Heart right ventricle (tissue), 16 donors: Measurements from ENCODE around the gene BMP10. TPM values are rescaled to one million over a fixed set of nuclear protein-coding genes. Genes with fewer than 3 reads are reported as not detected.
A peak's percentile ranks its signal among the peaks of the same experiment; 100 is the strongest.

ENCODE experiments used
- ATAC-seq, 8 donors: fragments of 200-7000 bp; cut with Tn5 transposase; one replicate each; pipeline ENCODE4 v1.9.1; 2020; ENCODE audit warnings: mild to moderate bottlenecking in 8 of 8, moderate library complexity in 8 of 8, moderate number of reproducible peaks in 1 of 8
- DNase-seq, 2 donors: peaks; one replicate each; pipeline ENCODE4 v3.0.0-alpha.2; 2020
- H3K27ac ChIP-seq, 10 donors: fragments of 200-600 bp; sonication (generic) in 2 of 10; one replicate each; pipeline versions ENCODE4 v1.5.0 to v1.8.0; 2020 to 2022; ENCODE audit warnings: mild to moderate bottlenecking in 3 of 10
- H3K27me3 ChIP-seq, 7 donors: fragments of 200-600 bp; one replicate each; pipeline ENCODE4 v1.8.0; 2021 to 2022; ENCODE audit warnings: mild to moderate bottlenecking in 2 of 7
- H3K36me3 ChIP-seq, 9 donors: fragments of 200-600 bp; sonication (generic) in 1 of 9; one replicate each; pipeline versions ENCODE4 v1.5.0 to v1.8.0; 2020 to 2022; ENCODE audit warnings: mild to moderate bottlenecking in 2 of 9
- H3K4me1 ChIP-seq, 9 donors: fragments of 200-600 bp; sonication (generic) in 1 of 9; one replicate each; pipeline versions ENCODE4 v1.5.0 to v1.8.0; 2020 to 2022; ENCODE audit warnings: mild to moderate bottlenecking in 4 of 9
- H3K4me3 ChIP-seq, 10 donors: fragments of 200-600 bp; sonication (generic) in 2 of 10; one replicate each; pipeline versions ENCODE4 v1.5.0 to v1.8.0; 2020 to 2022; ENCODE audit warnings: mild to moderate bottlenecking in 7 of 10, moderate library complexity in 2 of 10
- H3K9me3 ChIP-seq, 11 donors: fragments of 200-600 bp in 10 of 11; sonication (generic) in 2 of 11; one replicate each; pipeline versions ENCODE4 v1.5.0 to v1.8.0; 2013 to 2022; ENCODE audit warnings: mild to moderate bottlenecking in 2 of 11, control low read depth in 1 of 11, moderate library complexity in 1 of 11
- WGBS, 2 donors: extraction: QIAGEN DNeasy Blood & Tissue Kit; methylation state at CpG; one replicate each; pipeline ENCODE4 v1.1.7; 2013; ENCODE audit warnings: inconsistent platforms in 1 of 2; 5-methylcytosine and 5-hydroxymethylcytosine counted together
- intact Hi-C, 10 donors: fragments of 100-400 bp; cut with DNase I; formaldehyde crosslinking; loops; one replicate each; pipeline versions ENCODE4 v1.11.1 to v1.14.2; 2022
- polyA plus RNA-seq, 2 donors: library from polyadenylated mRNA; stranded (reverse); fragments of 200-250 nt; gene quantifications; one replicate each; pipeline ENCODE4 v1.2.3, GENCODE V29; 2013
- total RNA-seq, 10 donors: library from RNA; stranded (reverse); fragmentation: NEBNext Ultra II Directional in 3 of 10; extraction: Animal tissue kit (Norgen Biotek cat#: 25700) in 3 of 10; gene quantifications; one replicate each; pipeline versions ENCODE4 v1.2.1 to v1.2.4, GENCODE V29; 2021 to 2023
- TF ChIP-seq, protein P1 (sequence below), 9 donors: fragments of 200-600 bp; sonication (generic) in 2 of 9; IDR thresholded peaks; one replicate each; pipeline versions ENCODE4 v1.5.0 to v1.8.0; 2021 to 2022; ENCODE audit warnings: antibody characterized with exemption in 9 of 9, mild to moderate bottlenecking in 5 of 9, moderate library complexity in 1 of 9
- donor health status: Arrhythmogenic right ventricular cardiomyopathy.
- donor health status: ischemic (EF 13 %, LVEDD 7.1; RV severe dilation, severe dysfunction).
- donor health status: healthy with polysubstance abuse.
- donor health status: DM: no; HTN: yes; CAD: no.
- donor health status: DM: no; HTN: no; CAD: no.
- donor health status: ischemic (EF 25% LVEDD 6.9; RV normal size, moderate dysfunction).
- donor health status: ischemic (EF 25% LVEDD 5.7; RV mildly dilated, moderate dysfunction).
- donor health status: healthy.
- donor health status: DM: yes; HTN: yes; CAD: no.
- donor health status: Ischemic cardiomyopathy.
- donor health status: ischemic (EF 35%, LVEDD 5.7; RV mildly dilated, moderate dysfunction).
- donor health status: nonischemic (EF 11% LVEDD 7.7; RV severe dilation, severe dysfunction).
- donor health status: DM: yes; HTN: yes; CAD: no.
- donor health status: PGD.
- donor health status: ischemic (EF 29% LVEDD 5.4; RV normal size, mild dysfunction).
- donor health status: nonischemic (EF 23%, LVEDD 6.1; RV moderate dilation, normal function).

BMP10 gene
- total and polyA plus RNA-seq, 12 donors: 0.03 to 0.31 TPM; not detected in 10

DNA sequence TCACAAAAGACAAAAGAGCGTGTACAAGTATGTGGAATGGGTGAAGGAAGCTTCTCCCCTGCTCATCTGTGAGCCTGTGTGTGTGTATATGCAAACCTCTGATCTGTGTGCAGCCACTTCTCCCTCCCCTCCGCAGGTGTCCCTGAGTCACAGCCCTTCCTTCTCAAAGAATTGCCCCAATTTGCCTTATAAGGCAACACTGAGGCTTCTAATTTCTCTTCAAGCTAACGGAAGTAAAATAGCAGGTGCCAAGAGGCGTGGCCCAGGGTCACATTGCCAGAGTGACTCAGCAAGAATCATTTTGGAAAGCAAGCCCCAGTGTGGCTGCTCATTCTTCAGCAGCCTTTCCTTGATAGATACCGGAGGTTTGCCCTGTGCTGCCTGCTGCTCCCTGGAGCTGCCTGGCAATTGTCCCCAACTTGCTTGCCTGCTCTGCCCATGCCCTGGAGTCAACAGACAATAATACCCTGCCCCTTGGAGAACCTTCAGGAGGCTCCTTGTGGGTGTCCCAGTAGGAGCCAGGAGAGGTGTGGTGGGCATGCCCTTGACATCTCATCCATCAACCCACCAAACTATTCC is 37.3 kb upstream of the BMP10 start:
- H3K9me3 ChIP-seq: peaks cover 0 to 10% (median 0%) of the 10 kb centered on the region in 11 donors
- no peaks in the 10 kb centered on the region for H3K36me3 ChIP-seq
- no peak overlapping the region for H3K4me3 ChIP-seq
- DNase-seq: peak; percentile 50
- intact Hi-C loops: loop anchor here in 6 of 10 donors (2.0 to 5.0 kb wide), 3 partner anchors 71 to 158 kb away; no protein-coding TSS in a partner anchor
- peaks cover 0 to 45% (median 8%) of the 10 kb centered on the region in 9 donors for H3K4me1 ChIP-seq
- H3K27ac ChIP-seq: peak overlapping the region in 1 of 10 donors; percentile 80
- peaks cover 0 to 12% (median 0%) of the 10 kb centered on the region in 7 donors for H3K27me3 ChIP-seq
- TF ChIP-seq, protein P1, sequence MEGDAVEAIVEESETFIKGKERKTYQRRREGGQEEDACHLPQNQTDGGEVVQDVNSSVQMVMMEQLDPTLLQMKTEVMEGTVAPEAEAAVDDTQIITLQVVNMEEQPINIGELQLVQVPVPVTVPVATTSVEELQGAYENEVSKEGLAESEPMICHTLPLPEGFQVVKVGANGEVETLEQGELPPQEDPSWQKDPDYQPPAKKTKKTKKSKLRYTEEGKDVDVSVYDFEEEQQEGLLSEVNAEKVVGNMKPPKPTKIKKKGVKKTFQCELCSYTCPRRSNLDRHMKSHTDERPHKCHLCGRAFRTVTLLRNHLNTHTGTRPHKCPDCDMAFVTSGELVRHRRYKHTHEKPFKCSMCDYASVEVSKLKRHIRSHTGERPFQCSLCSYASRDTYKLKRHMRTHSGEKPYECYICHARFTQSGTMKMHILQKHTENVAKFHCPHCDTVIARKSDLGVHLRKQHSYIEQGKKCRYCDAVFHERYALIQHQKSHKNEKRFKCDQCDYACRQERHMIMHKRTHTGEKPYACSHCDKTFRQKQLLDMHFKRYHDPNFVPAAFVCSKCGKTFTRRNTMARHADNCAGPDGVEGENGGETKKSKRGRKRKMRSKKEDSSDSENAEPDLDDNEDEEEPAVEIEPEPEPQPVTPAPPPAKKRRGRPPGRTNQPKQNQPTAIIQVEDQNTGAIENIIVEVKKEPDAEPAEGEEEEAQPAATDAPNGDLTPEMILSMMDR (IDR thresholded peaks at IDR 0.05): no peak
- WGBS, 2 donors: 37 to 41% methylated on average over 5 of the region's 5 CpGs
- ATAC-seq: peak; percentile 57 to 88 (median 76)

DNA sequence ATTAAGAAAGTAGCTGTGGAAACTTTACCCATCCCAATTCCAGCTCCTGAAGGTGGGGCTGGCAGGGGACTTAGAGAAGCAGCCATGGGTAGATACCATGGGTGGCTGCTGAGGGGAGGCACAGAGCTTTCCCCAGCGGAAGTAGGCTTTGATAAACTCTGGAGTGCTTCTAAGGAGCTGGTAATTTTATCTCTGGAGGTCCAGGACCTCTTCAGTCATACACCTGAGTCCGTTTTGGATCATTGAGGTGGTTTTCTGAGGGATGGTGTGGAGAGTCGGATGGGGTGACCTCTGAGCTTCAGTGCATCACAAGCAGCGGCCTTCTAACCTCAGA is 36.7 kb upstream of the BMP10 start:
- intact Hi-C loops: loop anchor here in 6 of 10 donors (2.0 to 5.0 kb wide), 3 partner anchors 71 to 157 kb away; no protein-coding TSS in a partner anchor
- WGBS, 2 donors: 86 to 95% methylated on average over 4 of the region's 4 CpGs
- Histone ChIP-seq H3K4me3 (no peak overlapping the region), H3K27me3 (peaks cover 0 to 8% (median 0%) of the 10 kb centered on the region in 7 donors), H3K27ac (peak overlapping the region in 1 of 10 donors; percentile 80), H3K4me1 (peaks cover 0 to 41% (median 8%) of the 10 kb centered on the region in 9 donors), H3K36me3 (no peaks in the 10 kb centered on the region), H3K9me3 (peaks cover 0 to 10% (median 0%) of the 10 kb centered on the region in 11 donors)
- TF ChIP-seq, protein P1 (IDR thresholded peaks at IDR 0.05): no peak
- no peak for DNase-seq
- ATAC-seq: no peak

DNA sequence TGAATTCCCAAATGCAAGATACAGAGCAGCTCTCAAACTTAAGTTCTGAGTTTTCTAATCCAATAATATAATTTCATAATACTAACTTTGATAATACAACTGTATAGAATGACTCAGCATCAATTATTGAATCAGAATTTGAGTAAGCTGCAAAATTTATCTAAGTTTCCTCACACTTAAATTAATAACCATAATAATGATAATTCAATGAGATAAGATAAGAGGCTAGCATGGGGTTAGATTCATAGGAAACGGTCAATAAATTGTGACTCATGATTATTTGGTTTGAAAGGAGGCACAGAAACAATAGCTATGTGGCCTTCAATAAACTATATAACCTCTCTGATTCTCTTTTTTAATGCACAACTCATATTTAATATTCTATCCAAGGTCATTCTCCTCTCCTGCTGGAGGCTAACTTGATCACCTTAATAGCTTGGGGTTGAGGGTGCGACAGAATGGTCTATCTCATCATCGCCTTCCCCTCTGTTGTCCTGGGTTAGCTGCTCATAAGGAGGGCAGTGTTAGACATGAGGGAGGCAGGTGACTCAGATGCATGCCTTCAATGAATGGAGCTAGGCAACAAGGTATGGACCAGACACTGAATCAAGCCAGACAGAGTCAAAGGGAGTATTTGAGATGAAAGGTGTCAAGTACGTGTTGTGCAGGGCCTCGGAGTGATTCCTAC is 36.2 kb upstream of the BMP10 start:
- H3K27me3 ChIP-seq: peaks cover 0 to 8% (median 0%) of the 10 kb centered on the region in 7 donors
- ATAC-seq (no peak), DNase-seq (no peak)
- H3K4me3 ChIP-seq: no peak overlapping the region
- H3K9me3 ChIP-seq: peaks cover 0 to 13% (median under 1%) of the 10 kb centered on the region in 11 donors
- peak overlapping the region in 1 of 10 donors; percentile 80 for H3K27ac ChIP-seq
- H3K4me1 ChIP-seq: peaks cover 0 to 36% (median 8%) of the 10 kb centered on the region in 9 donors
- intact Hi-C loops: loop anchor here in 5 of 10 donors (5.0 kb wide), 2 partner anchors 70 to 155 kb away; no protein-coding TSS in a partner anchor
- TF ChIP-seq, protein P1 (IDR thresholded peaks at IDR 0.05): no peak
- WGBS, 2 donors: 95% methylated on average over 5 of the region's 5 CpGs
- H3K36me3 ChIP-seq: no peaks in the 10 kb centered on the region

DNA sequence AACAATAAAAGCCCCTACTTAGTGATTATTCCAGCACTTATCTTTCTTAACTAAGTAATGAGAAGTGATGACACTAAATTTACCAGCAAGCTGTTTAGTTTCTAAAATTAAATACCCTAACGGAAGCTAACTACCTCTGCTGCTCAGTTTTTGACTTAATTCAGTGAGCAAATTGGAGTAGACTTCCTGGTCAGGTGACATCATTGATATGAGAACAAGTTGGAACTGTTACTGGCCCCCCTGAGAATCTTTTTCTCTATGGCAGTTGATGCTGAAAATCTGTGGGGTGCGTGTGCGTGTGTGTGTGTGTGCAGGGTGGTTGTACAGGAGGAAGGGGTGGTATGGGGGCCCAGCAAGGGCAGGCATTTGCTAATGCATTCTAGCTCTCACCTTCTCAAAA is 35.5 kb upstream of the BMP10 start:
- Histone ChIP-seq H3K27ac (no peak overlapping the region), H3K4me1 (peaks cover 0 to 30% (median 8%) of the 10 kb centered on the region in 9 donors), H3K27me3 (peaks cover 0 to 6% (median 0%) of the 10 kb centered on the region in 7 donors), H3K36me3 (no peaks in the 10 kb centered on the region), H3K9me3 (peaks cover 0 to 20% (median 7%) of the 10 kb centered on the region in 11 donors), H3K4me3 (no peak overlapping the region)
- ATAC-seq: no peak
- TF ChIP-seq, protein P1 (IDR thresholded peaks at IDR 0.05): no peak
- DNase-seq: no peak
- intact Hi-C loops: loop anchor here in 5 of 10 donors (5.0 kb wide), 2 partner anchors 69 to 154 kb away; no protein-coding TSS in a partner anchor
- WGBS, 2 donors: 60 to 70% methylated on average over 3 of the region's 3 CpGs
